ENCODE data around the gene DNASE2. TPM values are rescaled to one million over a fixed set of nuclear protein-coding genes. Genes with fewer than 3 reads are reported as not detected.
A peak's percentile ranks its signal among the peaks of the same experiment; 100 is the strongest.
"Not testable (repeated sequence)": the region's sequence is repeated elsewhere in the genome, so short reads cannot be mapped to it uniquely, and the experiment has no call there.

The DNASE2 gene
- total RNA-seq, 2 donors from 2014 or later: 6.9 to 28.3 TPM

DNA sequence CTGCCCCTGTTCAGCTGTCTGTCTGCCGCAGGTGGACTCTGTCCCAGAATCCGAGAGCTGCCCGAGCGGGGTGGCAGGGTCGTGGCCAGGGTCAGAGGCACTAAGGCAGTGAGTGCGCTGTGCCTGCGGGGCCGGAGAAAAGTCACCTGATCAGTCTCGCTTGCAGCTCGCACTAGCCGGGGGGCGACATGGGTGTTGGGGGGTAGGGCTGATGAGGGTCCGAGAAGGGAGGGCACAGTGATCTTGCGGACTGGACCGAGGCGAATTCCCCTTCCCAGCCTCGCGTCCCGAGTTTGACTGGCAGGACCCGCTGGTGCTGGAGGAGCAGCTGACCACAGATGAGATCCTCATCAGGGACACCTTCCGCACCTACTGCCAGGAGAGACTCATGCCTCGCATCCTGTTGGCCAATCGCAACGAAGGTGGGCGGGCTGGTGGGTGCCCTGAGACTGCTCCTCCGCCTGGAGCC is 10.3 kb upstream of the DNASE2 start:
- intact Hi-C loops (cut with DNase I): no loop called here
- peaks cover 0 to 4% of the 10 kb centered on the region in 2 donors for H3K36me3 ChIP-seq (replicated peaks in 1 of 2; ENCODE audit: insufficient read depth in 1 of 2, low read depth in 2 of 2)
- H3K27ac ChIP-seq: peak overlapping the region in 3 of 4 donors; percentile 59 to 90 (median 88)
- WGBS, 2 donors: 6 to 14% methylated on average over 7 to 24 of the region's 26 CpGs
- no peak for DNase-seq
- TF ChIP-seq, protein P1, sequence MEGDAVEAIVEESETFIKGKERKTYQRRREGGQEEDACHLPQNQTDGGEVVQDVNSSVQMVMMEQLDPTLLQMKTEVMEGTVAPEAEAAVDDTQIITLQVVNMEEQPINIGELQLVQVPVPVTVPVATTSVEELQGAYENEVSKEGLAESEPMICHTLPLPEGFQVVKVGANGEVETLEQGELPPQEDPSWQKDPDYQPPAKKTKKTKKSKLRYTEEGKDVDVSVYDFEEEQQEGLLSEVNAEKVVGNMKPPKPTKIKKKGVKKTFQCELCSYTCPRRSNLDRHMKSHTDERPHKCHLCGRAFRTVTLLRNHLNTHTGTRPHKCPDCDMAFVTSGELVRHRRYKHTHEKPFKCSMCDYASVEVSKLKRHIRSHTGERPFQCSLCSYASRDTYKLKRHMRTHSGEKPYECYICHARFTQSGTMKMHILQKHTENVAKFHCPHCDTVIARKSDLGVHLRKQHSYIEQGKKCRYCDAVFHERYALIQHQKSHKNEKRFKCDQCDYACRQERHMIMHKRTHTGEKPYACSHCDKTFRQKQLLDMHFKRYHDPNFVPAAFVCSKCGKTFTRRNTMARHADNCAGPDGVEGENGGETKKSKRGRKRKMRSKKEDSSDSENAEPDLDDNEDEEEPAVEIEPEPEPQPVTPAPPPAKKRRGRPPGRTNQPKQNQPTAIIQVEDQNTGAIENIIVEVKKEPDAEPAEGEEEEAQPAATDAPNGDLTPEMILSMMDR (IDR thresholded peaks at IDR 0.05): no peak
- TF ChIP-seq POLR2A (IDR thresholded peaks at IDR 0.05): no peak
- no peaks in the 10 kb centered on the region for H3K9me3 ChIP-seq
- no peaks in the 10 kb centered on the region for H3K27me3 ChIP-seq
- peaks cover 19% of the 10 kb centered on the region for H3K4me1 ChIP-seq
- H3K4me3 ChIP-seq: peak overlapping the region; percentile 70 to 83
- ATAC-seq: no peak

DNA sequence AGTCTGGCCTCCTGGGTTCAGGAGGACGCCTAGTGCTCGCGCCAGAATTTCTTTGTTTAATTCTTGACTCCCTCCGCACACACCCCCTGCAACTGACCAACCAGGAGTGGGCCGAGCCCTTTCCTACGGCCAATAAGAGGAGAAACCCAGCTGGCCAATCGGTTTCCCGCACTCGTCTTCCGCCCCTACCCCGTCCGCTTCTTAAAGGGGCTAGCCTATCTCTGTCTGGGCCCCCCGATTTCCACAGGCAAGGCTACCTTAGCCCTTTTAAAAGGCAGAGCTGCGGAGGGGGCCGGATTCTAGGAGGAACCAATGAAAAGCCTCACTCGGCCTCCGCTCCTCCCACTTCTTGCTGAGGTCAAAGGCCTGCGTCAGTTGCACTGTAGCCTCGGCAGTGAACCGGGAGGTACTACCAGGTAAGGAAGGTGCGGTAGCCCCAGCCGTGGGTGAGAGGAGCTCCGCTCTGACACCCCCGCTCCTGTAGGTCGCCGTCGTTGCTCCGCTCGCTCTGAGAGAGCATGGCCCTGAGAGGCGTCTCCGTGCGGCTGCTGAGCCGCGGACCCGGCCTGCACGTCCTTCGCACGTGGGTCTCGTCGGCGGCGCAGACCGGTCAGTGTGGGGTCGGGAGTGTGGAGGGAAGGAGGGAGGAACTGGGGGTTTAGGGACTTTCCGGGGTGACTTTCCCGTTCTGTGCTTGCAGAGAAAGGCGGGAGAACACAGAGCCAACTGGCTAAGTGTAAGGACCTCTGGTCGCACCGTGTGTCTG is 9.7 kb upstream of the DNASE2 start, which contains the start of gene GCDH:
Gene GCDH (plus strand): TSS at position 374 of the 766 bp plus-strand sequence. CDS start 145 bp downstream, at position 519.
- Histone ChIP-seq H3K9me3 (no peaks in the 10 kb centered on the region), H3K4me1 (peaks cover 21% of the 10 kb centered on the region), H3K4me3 (peak within 1 kb of the TSS; percentile 70 to 83), H3K36me3 (replicated peaks in 1 of 2; ENCODE audit: insufficient read depth in 1 of 2, low read depth in 2 of 2) (peaks cover 0 to 4% of the 10 kb centered on the region in 2 donors), H3K27me3 (no peaks in the 10 kb centered on the region), H3K27ac (peak within 1 kb of the TSS; percentile 59 to 90 (median 78))
- ATAC-seq (peak; percentile 97), DNase-seq (peak; percentile 98 to 99 (median 98))
- WGBS, 2 donors: 0 to 1% methylated on average over 25 to 49 of the region's 49 CpGs
- TF ChIP-seq, protein P1 (IDR thresholded peaks at IDR 0.05): peak in 1 of 7 experiments; percentile 19
- TF ChIP-seq POLR2A (IDR thresholded peaks at IDR 0.05): peak; percentile 76 to 93 (median 91)
- intact Hi-C loops (cut with DNase I): no loop called here

DNA sequence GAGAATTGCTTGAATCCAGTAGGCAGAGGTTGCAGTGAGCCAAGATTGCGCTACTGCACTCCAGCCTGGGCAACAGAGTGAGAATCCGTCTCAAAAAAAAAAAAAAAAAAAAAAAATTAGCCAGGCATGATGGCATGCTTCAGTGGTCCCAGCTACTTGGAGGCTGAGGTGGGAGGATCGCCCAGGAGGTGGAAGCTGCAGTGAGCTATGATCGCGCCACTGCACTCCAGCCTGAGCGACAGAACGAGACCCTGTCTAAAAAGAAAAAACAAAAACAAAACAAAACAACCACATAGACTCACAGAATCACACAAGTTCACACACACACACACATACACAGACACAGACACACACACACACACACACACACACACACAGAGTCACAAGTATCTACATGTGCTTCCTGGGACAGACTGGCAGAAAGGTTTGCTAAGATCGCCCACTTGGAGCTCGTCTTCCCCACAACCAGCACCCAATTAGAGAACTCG is 9.1 kb upstream of the DNASE2 start:
- intact Hi-C loops (cut with DNase I); ATAC-seq; H3K9me3 ChIP-seq; DNase-seq; H3K27me3 ChIP-seq; H3K36me3 ChIP-seq (replicated peaks in 1 of 2; ENCODE audit: insufficient read depth in 1 of 2, low read depth in 2 of 2); H3K4me3 ChIP-seq: not testable (repeated sequence)
- TF ChIP-seq, protein P1 (IDR thresholded peaks at IDR 0.05): peak in 3 of 7 experiments; percentile 16 to 50 (median 46)
- Histone ChIP-seq H3K4me1 (peaks cover 27% of the 10 kb centered on the region), H3K27ac (peak overlapping the region; percentile 41 to 90 (median 74))
- WGBS, 2 donors: 24 to 25% methylated on average over 10 of the region's 10 CpGs

DNA sequence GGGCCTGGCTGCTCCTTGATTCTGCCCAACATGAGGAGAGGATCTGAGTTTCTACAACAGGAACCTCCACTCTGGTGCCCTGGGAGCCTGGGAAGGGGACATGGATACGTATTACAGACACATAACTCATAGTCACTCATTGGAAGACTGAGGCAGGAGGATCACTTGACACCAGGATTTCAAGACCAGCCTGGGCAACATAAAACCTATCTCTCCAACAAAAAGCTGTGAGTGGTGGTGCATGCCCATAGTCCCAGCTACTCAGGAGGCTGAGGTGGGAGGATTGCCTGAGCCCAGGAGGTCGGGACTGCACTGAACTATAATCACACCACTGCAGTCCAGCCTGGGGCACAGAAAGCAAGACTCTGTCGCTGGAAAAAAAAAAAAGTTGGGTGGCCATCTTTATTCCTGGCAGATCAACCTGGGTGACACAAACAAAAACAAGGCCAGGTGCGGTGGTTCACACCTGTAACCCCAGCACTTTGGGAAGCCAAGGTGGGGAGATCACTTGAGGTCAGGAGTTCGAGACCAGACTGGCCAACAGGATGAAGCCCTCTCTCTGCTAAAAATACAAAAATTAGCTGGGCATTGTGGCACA is 6.9 kb upstream of the DNASE2 start:
- TF ChIP-seq POLR2A (IDR thresholded peaks at IDR 0.05): no peak
- TF ChIP-seq, protein P1 (IDR thresholded peaks at IDR 0.05): no peak
- Histone ChIP-seq H3K4me1 (peaks cover 36% of the 10 kb centered on the region), H3K9me3 (peaks cover 0 to 6% (median 0%) of the 10 kb centered on the region in 3 donors), H3K36me3 (replicated peaks in 1 of 2; ENCODE audit: insufficient read depth in 1 of 2, low read depth in 2 of 2) (no peaks in the 10 kb centered on the region), H3K27me3 (no peaks in the 10 kb centered on the region), H3K4me3 (no peak overlapping the region), H3K27ac (no peak overlapping the region)
- intact Hi-C loops (cut with DNase I): no loop called here
- DNase-seq: no peak
- WGBS, 2 donors: 56 to 67% methylated on average over 4 to 5 of the region's 5 CpGs
- ATAC-seq: no peak

Data from body of pancreas (tissue), 4 donors.